ENCODE data around the gene PCP4. TPM values are rescaled to one million over a fixed set of nuclear protein-coding genes. Genes with fewer than 3 reads are reported as not detected.

Gene PCP4
- total and polyA plus RNA-seq, 4 donors = 0.20 TPM; not detected in 3

- Histone ChIP-seq H3K9me3 (ENCODE audit: control insufficient read depth in 4 of 4, low read length in 3 of 4) (peaks cover 0 to 1% (median 0%) of the 10 kb centered on the region in 4 donors), H3K4me1 (ENCODE audit: control insufficient read depth in 4 of 4, insufficient read depth in 4 of 4, low read length in 3 of 4) (no peaks in the 10 kb centered on the region), H3K9ac (ENCODE audit: low read depth in 1 of 2, low read length in 2 of 2) (no peak overlapping the region), H3K27me3 (ENCODE audit: control insufficient read depth in 4 of 4, insufficient read depth in 4 of 4, low read length in 3 of 4) (peaks cover 0 to 9% (median 2%) of the 10 kb centered on the region in 4 donors), H3K27ac (ENCODE audit: low read depth in 1 of 2, low read length in 2 of 2) (no peak overlapping the region), H3K4me3 (ENCODE audit: low read depth in 1 of 3, low read length in 3 of 3) (no peak overlapping the region), H3K36me3 (ENCODE audit: control insufficient read depth in 4 of 4, insufficient read depth in 3 of 4, low read depth in 1 of 4, low read length in 3 of 4) (no peaks in the 10 kb centered on the region)
- WGBS = 61% methylated on average over 3 of the region's 3 CpGs
- TF ChIP-seq SP1 (IDR thresholded peaks at IDR 0.05) = no peak
- TF ChIP-seq TAF1 (conservative IDR thresholded peaks at IDR 0.05) = no peak
- TF ChIP-seq HNF4A (conservative IDR thresholded peaks at IDR 0.05) = no peak
- no peak for TF ChIP-seq RXRA (IDR thresholded peaks at IDR 0.05)
- TF ChIP-seq REST (IDR thresholded peaks at IDR 0.05) = no peak
- no peak for TF ChIP-seq RAD21 (IDR thresholded peaks at IDR 0.05)
- TF ChIP-seq MAX (IDR thresholded peaks at IDR 0.05) = no peak
- no peak for TF ChIP-seq GABPA (IDR thresholded peaks at IDR 0.05 in 1 of 2, conservative IDR thresholded peaks at IDR 0.05 in 1 of 2)
- TF ChIP-seq ATF3 (IDR thresholded peaks at IDR 0.05) = no peak
- TF ChIP-seq NR2F2 (IDR thresholded peaks at IDR 0.05) = no peak
- TF ChIP-seq EGR1 (IDR thresholded peaks at IDR 0.05; ENCODE audit: low read depth in 2 of 2) = no peak
- no peak for TF ChIP-seq FOXA2 (IDR thresholded peaks at IDR 0.05)
- no peak for DNase-seq (ENCODE audit: low spot score)
Measured at GRCh38 chr21:39966786-39967185, 99.5 kb downstream of the PCP4 start.

- no peaks in the 10 kb centered on the region for H3K36me3 ChIP-seq (ENCODE audit: control insufficient read depth in 4 of 4, insufficient read depth in 3 of 4, low read depth in 1 of 4, low read length in 3 of 4)
- 91% methylated on average over 2 of the region's 2 CpGs for WGBS
- H3K4me1 ChIP-seq (ENCODE audit: control insufficient read depth in 4 of 4, insufficient read depth in 4 of 4, low read length in 3 of 4) = no peaks in the 10 kb centered on the region
- DNase-seq (ENCODE audit: low spot score) = no peak
- no peak for TF ChIP-seq RAD21 (IDR thresholded peaks at IDR 0.05)
- TF ChIP-seq RXRA (IDR thresholded peaks at IDR 0.05) = no peak
- no peak overlapping the region for H3K4me3 ChIP-seq (ENCODE audit: low read depth in 1 of 3, low read length in 3 of 3)
- peaks cover 0 to 1% (median 0%) of the 10 kb centered on the region in 4 donors for H3K9me3 ChIP-seq (ENCODE audit: control insufficient read depth in 4 of 4, low read length in 3 of 4)
- H3K9ac ChIP-seq (ENCODE audit: low read depth in 1 of 2, low read length in 2 of 2) = no peak overlapping the region
- H3K27ac ChIP-seq (ENCODE audit: low read depth in 1 of 2, low read length in 2 of 2) = no peak overlapping the region
- peaks cover 0 to 9% (median 2%) of the 10 kb centered on the region in 4 donors for H3K27me3 ChIP-seq (ENCODE audit: control insufficient read depth in 4 of 4, insufficient read depth in 4 of 4, low read length in 3 of 4)
Measured at GRCh38 chr21:39968010-39968409, 100.8 kb downstream of the PCP4 start.

GRCh38 chr21:39969691-39970364, 102.6 kb downstream of the PCP4 start:
- TF ChIP-seq REST (IDR thresholded peaks at IDR 0.05) (no peak), YY1 (IDR thresholded peaks at IDR 0.05) (no peak), FOXA1 (IDR thresholded peaks at IDR 0.05) (no peak), RAD21 (IDR thresholded peaks at IDR 0.05) (no peak), NR2F2 (IDR thresholded peaks at IDR 0.05) (no peak), JUND (IDR thresholded peaks at IDR 0.05) (no peak), HNF4A (conservative IDR thresholded peaks at IDR 0.05) (no peak), CTCF (IDR thresholded peaks at IDR 0.05; ENCODE audit: low read depth, low read length, missing input control) (no peak), RXRA (IDR thresholded peaks at IDR 0.05) (no peak)
- Histone ChIP-seq H3K27me3 (ENCODE audit: control insufficient read depth in 4 of 4, insufficient read depth in 4 of 4, low read length in 3 of 4) (peaks cover 0 to 4% (median 2%) of the 10 kb centered on the region in 4 donors), H3K9me3 (ENCODE audit: control insufficient read depth in 4 of 4, low read length in 3 of 4) (peaks cover 0 to 1% (median 0%) of the 10 kb centered on the region in 4 donors), H3K4me3 (ENCODE audit: low read depth in 1 of 3, low read length in 3 of 3) (no peak overlapping the region), H3K36me3 (ENCODE audit: control insufficient read depth in 4 of 4, insufficient read depth in 3 of 4, low read depth in 1 of 4, low read length in 3 of 4) (no peaks in the 10 kb centered on the region), H3K27ac (ENCODE audit: low read depth in 1 of 2, low read length in 2 of 2) (no peak overlapping the region), H3K9ac (ENCODE audit: low read depth in 1 of 2, low read length in 2 of 2) (no peak overlapping the region), H3K4me1 (ENCODE audit: control insufficient read depth in 4 of 4, insufficient read depth in 4 of 4, low read length in 3 of 4) (no peaks in the 10 kb centered on the region)
- 86% methylated on average over 8 of the region's 8 CpGs for WGBS
- no peak for DNase-seq (ENCODE audit: low spot score)
